ENCODE data around the gene PLCH1.

The PLCH1 gene

DNA sequence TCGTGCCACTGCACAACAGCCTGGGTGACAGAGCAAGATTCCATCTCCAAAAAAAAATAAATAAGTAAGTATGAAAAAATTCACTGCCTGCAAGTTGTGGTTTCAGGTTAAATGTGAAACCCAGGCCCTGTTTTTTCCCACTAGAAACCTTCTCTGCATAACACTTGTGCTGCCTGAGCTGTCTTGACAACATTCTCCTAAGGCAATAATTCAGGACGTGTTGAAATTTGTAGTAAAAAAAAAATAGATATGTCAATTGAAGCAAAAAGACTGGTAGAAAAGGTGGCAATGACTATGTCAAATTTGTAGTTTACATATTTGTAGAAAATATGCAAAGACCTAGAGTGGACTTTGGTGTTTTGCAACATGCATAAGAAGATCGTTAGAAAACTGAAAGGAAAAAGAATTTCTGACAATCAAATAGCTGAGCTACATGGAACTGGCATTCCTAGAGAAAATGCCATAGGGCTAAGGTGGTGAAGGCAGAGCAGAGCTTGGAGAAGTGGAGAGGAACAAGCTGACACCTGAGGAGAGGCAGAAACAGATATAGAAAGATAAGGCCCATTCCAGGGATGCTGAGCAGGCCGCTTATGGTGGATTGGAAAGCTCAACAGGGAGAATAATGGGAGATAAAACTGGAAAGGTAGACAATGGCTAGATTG, 150.2 kb downstream of the PLCH1 start:
- H2AK5ac ChIP-seq (ENCODE audit: low read length), result no peak overlapping the region
- H3K4ac ChIP-seq (ENCODE audit: low read depth, low read length), result no peak overlapping the region
- H3K36me3 ChIP-seq (ENCODE audit: control insufficient read depth, insufficient read depth, low read length), result no peaks in the 10 kb centered on the region
- no peak overlapping the region for H2BK120ac ChIP-seq (ENCODE audit: low read depth, low read length)
- no peak overlapping the region for H2BK5ac ChIP-seq (ENCODE audit: low read length)
- no peak overlapping the region for H2BK15ac ChIP-seq (replicated peaks; ENCODE audit: low read depth)
- no peak overlapping the region for H3K18ac ChIP-seq (ENCODE audit: low read length)
- no peak overlapping the region for H3K56ac ChIP-seq (ENCODE audit: low read length)
- no peaks in the 10 kb centered on the region for H3K4me1 ChIP-seq (ENCODE audit: control insufficient read depth, low read depth, low read length)
- H3K27ac ChIP-seq (ENCODE audit: low read depth, low read length), result no peak overlapping the region
- H4K5ac ChIP-seq (ENCODE audit: low read length), result no peak overlapping the region
- no peak overlapping the region for H3K23ac ChIP-seq (ENCODE audit: low read length)
- H4K8ac ChIP-seq (ENCODE audit: low read depth, low read length), result no peak overlapping the region
- H3K27me3 ChIP-seq (ENCODE audit: insufficient read depth, low read length, poor library complexity), result no peaks in the 10 kb centered on the region
- WGBS (ENCODE audit: extremely low coverage, insufficient coverage, low lambda C conversion rate), result no CpG with 5 or more reads among the region's 4 CpGs
- no peak overlapping the region for H3K4me3 ChIP-seq (ENCODE audit: low read length)
- no peak overlapping the region for H3K9ac ChIP-seq (ENCODE audit: low read length)
- DNase-seq, result peak; percentile 88
- no peaks in the 10 kb centered on the region for H3K79me1 ChIP-seq (ENCODE audit: low read length)
- H3K79me2 ChIP-seq (ENCODE audit: control insufficient read depth, insufficient read depth, low read length), result no peaks in the 10 kb centered on the region
- no peak overlapping the region for H3K4me2 ChIP-seq (ENCODE audit: low read length)

DNA sequence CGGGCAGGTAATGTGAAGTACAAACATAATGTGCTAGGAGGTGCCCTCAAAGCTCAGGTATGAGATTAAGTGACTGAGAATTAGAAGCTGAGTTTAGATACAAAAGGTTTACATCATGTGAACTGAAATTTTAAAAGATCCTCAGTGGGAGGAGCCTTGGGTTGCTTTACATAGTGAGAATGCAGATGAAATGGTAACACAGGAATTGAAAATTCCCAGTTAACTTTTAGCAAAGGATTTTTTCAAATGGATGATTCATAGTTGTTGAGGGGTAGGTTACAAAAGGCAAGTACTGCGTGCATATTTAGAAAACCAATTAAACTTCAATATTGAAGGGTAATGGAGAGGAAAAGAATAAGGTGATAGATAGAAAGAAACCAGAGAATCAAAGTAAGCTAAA, 157.3 kb downstream of the PLCH1 start:
- no peaks in the 10 kb centered on the region for H3K79me1 ChIP-seq (ENCODE audit: low read length)
- H3K4me3 ChIP-seq (ENCODE audit: low read length), result no peak overlapping the region
- H3K27me3 ChIP-seq (ENCODE audit: insufficient read depth, low read length, poor library complexity), result no peaks in the 10 kb centered on the region
- H2AK5ac ChIP-seq (ENCODE audit: low read length), result no peak overlapping the region
- no peak overlapping the region for H3K23ac ChIP-seq (ENCODE audit: low read length)
- no peak overlapping the region for H3K56ac ChIP-seq (ENCODE audit: low read length)
- no peak overlapping the region for H3K4me2 ChIP-seq (ENCODE audit: low read length)
- H2BK15ac ChIP-seq (replicated peaks; ENCODE audit: low read depth), result no peak overlapping the region
- H3K9ac ChIP-seq (ENCODE audit: low read length), result no peak overlapping the region
- H4K5ac ChIP-seq (ENCODE audit: low read length), result no peak overlapping the region
- H2BK120ac ChIP-seq (ENCODE audit: low read depth, low read length), result no peak overlapping the region
- no peak overlapping the region for H4K8ac ChIP-seq (ENCODE audit: low read depth, low read length)
- no peak overlapping the region for H2BK5ac ChIP-seq (ENCODE audit: low read length)
- no peaks in the 10 kb centered on the region for H3K79me2 ChIP-seq (ENCODE audit: control insufficient read depth, insufficient read depth, low read length)
- WGBS (ENCODE audit: extremely low coverage, insufficient coverage, low lambda C conversion rate), result no CpG with 5 or more reads among the region's 2 CpGs
- no peak overlapping the region for H3K27ac ChIP-seq (ENCODE audit: low read depth, low read length)
- H3K18ac ChIP-seq (ENCODE audit: low read length), result no peak overlapping the region
- H3K36me3 ChIP-seq (ENCODE audit: control insufficient read depth, insufficient read depth, low read length), result no peaks in the 10 kb centered on the region
- H3K4ac ChIP-seq (ENCODE audit: low read depth, low read length), result no peak overlapping the region
- H3K4me1 ChIP-seq (ENCODE audit: control insufficient read depth, low read depth, low read length), result peaks cover 2% of the 10 kb centered on the region
- DNase-seq, result no peak

DNA sequence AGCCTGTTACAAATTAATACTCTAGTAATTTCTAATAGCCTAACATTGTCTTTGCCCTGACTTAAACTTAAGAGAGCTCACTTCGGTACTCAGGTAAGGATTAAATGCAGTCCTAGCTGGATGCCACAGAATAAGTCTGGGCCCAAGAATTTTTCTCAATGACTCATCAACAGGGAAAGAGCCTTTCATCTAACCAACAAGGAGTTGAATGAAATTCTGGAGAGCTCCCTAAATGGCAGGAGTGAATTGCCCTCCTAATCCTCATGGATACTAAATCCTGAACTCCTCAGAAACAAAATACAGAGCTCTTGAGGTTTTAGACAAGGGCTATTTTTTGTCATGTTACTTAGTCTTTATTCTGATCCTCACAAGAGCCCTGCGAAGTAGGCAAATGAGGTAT, 159.5 kb downstream of the PLCH1 start:
- WGBS (ENCODE audit: extremely low coverage, insufficient coverage, low lambda C conversion rate), result no CpG with 5 or more reads among the region's 2 CpGs
- H3K79me2 ChIP-seq (ENCODE audit: control insufficient read depth, insufficient read depth, low read length), result no peaks in the 10 kb centered on the region
- H2AK5ac ChIP-seq (ENCODE audit: low read length), result no peak overlapping the region
- no peak overlapping the region for H3K4me3 ChIP-seq (ENCODE audit: low read length)
- no peak overlapping the region for H2BK15ac ChIP-seq (replicated peaks; ENCODE audit: low read depth)
- H3K27ac ChIP-seq (ENCODE audit: low read depth, low read length), result no peak overlapping the region
- no peak overlapping the region for H2BK5ac ChIP-seq (ENCODE audit: low read length)
- no peak overlapping the region for H3K23ac ChIP-seq (ENCODE audit: low read length)
- no peak overlapping the region for H4K8ac ChIP-seq (ENCODE audit: low read depth, low read length)
- no peak overlapping the region for H3K18ac ChIP-seq (ENCODE audit: low read length)
- peaks cover 2% of the 10 kb centered on the region for H3K4me1 ChIP-seq (ENCODE audit: control insufficient read depth, low read depth, low read length)
- H3K27me3 ChIP-seq (ENCODE audit: insufficient read depth, low read length, poor library complexity), result no peaks in the 10 kb centered on the region
- no peaks in the 10 kb centered on the region for H3K79me1 ChIP-seq (ENCODE audit: low read length)
- no peak overlapping the region for H2BK120ac ChIP-seq (ENCODE audit: low read depth, low read length)
- peak; percentile 90 for DNase-seq
- H3K4me2 ChIP-seq (ENCODE audit: low read length), result no peak overlapping the region
- H3K4ac ChIP-seq (ENCODE audit: low read depth, low read length), result no peak overlapping the region
- no peak overlapping the region for H4K5ac ChIP-seq (ENCODE audit: low read length)
- H3K9ac ChIP-seq (ENCODE audit: low read length), result no peak overlapping the region
- H3K36me3 ChIP-seq (ENCODE audit: control insufficient read depth, insufficient read depth, low read length), result no peaks in the 10 kb centered on the region
- H3K56ac ChIP-seq (ENCODE audit: low read length), result no peak overlapping the region

- Histone ChIP-seq H3K23ac (ENCODE audit: low read length) (no peak overlapping the region), H4K8ac (ENCODE audit: low read depth, low read length) (no peak overlapping the region), H3K36me3 (ENCODE audit: control insufficient read depth, insufficient read depth, low read length) (no peaks in the 10 kb centered on the region), H2BK5ac (ENCODE audit: low read length) (no peak overlapping the region), H3K27ac (ENCODE audit: low read depth, low read length) (no peak overlapping the region), H3K4me2 (ENCODE audit: low read length) (no peak overlapping the region), H3K18ac (ENCODE audit: low read length) (no peak overlapping the region), H3K4ac (ENCODE audit: low read depth, low read length) (no peak overlapping the region), H3K79me2 (ENCODE audit: control insufficient read depth, insufficient read depth, low read length) (no peaks in the 10 kb centered on the region), H2BK15ac (replicated peaks; ENCODE audit: low read depth) (no peak overlapping the region), H2AK5ac (ENCODE audit: low read length) (no peak overlapping the region), H4K5ac (ENCODE audit: low read length) (no peak overlapping the region), H3K9ac (ENCODE audit: low read length) (no peak overlapping the region), H3K27me3 (ENCODE audit: insufficient read depth, low read length, poor library complexity) (no peaks in the 10 kb centered on the region), H3K56ac (ENCODE audit: low read length) (no peak overlapping the region), H3K4me3 (ENCODE audit: low read length) (no peak overlapping the region), H3K79me1 (ENCODE audit: low read length) (no peaks in the 10 kb centered on the region), H2BK120ac (ENCODE audit: low read depth, low read length) (no peak overlapping the region), H3K4me1 (ENCODE audit: control insufficient read depth, low read depth, low read length) (peaks cover 2% of the 10 kb centered on the region)
- WGBS (ENCODE audit: extremely low coverage, insufficient coverage, low lambda C conversion rate), result no CpG with 5 or more reads among the region's 10 CpGs
- DNase-seq, result no peak
These were observed 163.3 kb downstream of the PLCH1 start for GRCh38 chr3:155581579-155581978.

GRCh38 chr3:155572085-155572484, 172.8 kb downstream of the PLCH1 start:
- Histone ChIP-seq H3K27me3 (ENCODE audit: insufficient read depth, low read length, poor library complexity) (no peaks in the 10 kb centered on the region), H3K4me1 (ENCODE audit: control insufficient read depth, low read depth, low read length) (no peaks in the 10 kb centered on the region), H2BK5ac (ENCODE audit: low read length) (no peak overlapping the region), H2BK15ac (replicated peaks; ENCODE audit: low read depth) (no peak overlapping the region), H3K9ac (ENCODE audit: low read length) (no peak overlapping the region), H3K23ac (ENCODE audit: low read length) (no peak overlapping the region), H3K4ac (ENCODE audit: low read depth, low read length) (no peak overlapping the region), H4K5ac (ENCODE audit: low read length) (no peak overlapping the region), H3K79me1 (ENCODE audit: low read length) (no peaks in the 10 kb centered on the region), H3K27ac (ENCODE audit: low read depth, low read length) (no peak overlapping the region), H3K56ac (ENCODE audit: low read length) (no peak overlapping the region), H2AK5ac (ENCODE audit: low read length) (no peak overlapping the region), H3K36me3 (ENCODE audit: control insufficient read depth, insufficient read depth, low read length) (no peaks in the 10 kb centered on the region), H3K18ac (ENCODE audit: low read length) (no peak overlapping the region), H3K79me2 (ENCODE audit: control insufficient read depth, insufficient read depth, low read length) (no peaks in the 10 kb centered on the region), H2BK120ac (ENCODE audit: low read depth, low read length) (no peak overlapping the region), H3K4me3 (ENCODE audit: low read length) (no peak overlapping the region), H3K4me2 (ENCODE audit: low read length) (no peak overlapping the region), H4K8ac (ENCODE audit: low read depth, low read length) (no peak overlapping the region)
- WGBS (ENCODE audit: extremely low coverage, insufficient coverage, low lambda C conversion rate), result no CpG with 5 or more reads among the region's 1 CpG
- no peak for DNase-seq

DNA sequence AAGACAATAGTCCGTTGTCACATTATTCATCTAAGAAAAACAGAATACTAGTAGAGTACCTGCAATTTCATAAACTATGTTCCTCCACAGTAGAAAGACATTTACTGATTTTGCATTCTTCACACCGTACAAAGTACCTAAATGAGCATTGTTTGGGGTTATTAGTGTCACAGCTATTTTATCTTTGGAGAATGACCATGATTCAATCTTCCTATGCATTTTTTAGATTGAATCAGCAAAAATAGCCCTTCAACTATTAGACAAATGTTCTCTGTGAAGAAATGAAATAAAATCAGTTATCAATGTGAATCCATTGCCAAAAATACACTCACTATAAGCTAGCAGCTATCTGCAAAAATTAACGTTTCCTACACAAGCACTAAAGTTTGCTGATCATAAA, 176.6 kb downstream of the PLCH1 start:
- Histone ChIP-seq H2BK15ac (replicated peaks; ENCODE audit: low read depth) (no peak overlapping the region), H3K36me3 (ENCODE audit: control insufficient read depth, insufficient read depth, low read length) (no peaks in the 10 kb centered on the region), H3K4ac (ENCODE audit: low read depth, low read length) (no peak overlapping the region), H3K27me3 (ENCODE audit: insufficient read depth, low read length, poor library complexity) (no peaks in the 10 kb centered on the region), H4K8ac (ENCODE audit: low read depth, low read length) (no peak overlapping the region), H3K27ac (ENCODE audit: low read depth, low read length) (no peak overlapping the region), H3K4me2 (ENCODE audit: low read length) (no peak overlapping the region), H3K4me3 (ENCODE audit: low read length) (no peak overlapping the region), H3K23ac (ENCODE audit: low read length) (no peak overlapping the region), H3K56ac (ENCODE audit: low read length) (no peak overlapping the region), H2BK5ac (ENCODE audit: low read length) (no peak overlapping the region), H3K79me1 (ENCODE audit: low read length) (no peaks in the 10 kb centered on the region), H2AK5ac (ENCODE audit: low read length) (no peak overlapping the region), H3K18ac (ENCODE audit: low read length) (no peak overlapping the region), H3K4me1 (ENCODE audit: control insufficient read depth, low read depth, low read length) (no peaks in the 10 kb centered on the region), H4K5ac (ENCODE audit: low read length) (no peak overlapping the region), H3K9ac (ENCODE audit: low read length) (no peak overlapping the region), H2BK120ac (ENCODE audit: low read depth, low read length) (no peak overlapping the region), H3K79me2 (ENCODE audit: control insufficient read depth, insufficient read depth, low read length) (no peaks in the 10 kb centered on the region)
- WGBS (ENCODE audit: extremely low coverage, insufficient coverage, low lambda C conversion rate), result no CpG with 5 or more reads among the region's 3 CpGs
- no peak for DNase-seq
